GM06990 (cell line): Measurements from ENCODE around the gene NPHP3.

ENCODE experiments used
- DNase-seq: peaks from one replicate; pipeline ENCODE4 v3.0.0-alpha.2; 2011; ENCODE audit not compliant: insufficient read length; ENCODE audit errors: extremely low read depth
- H3K27me3 ChIP-seq: replicated peaks from 2 replicates; pipeline ENCODE4 v1.6.0; 2011; ENCODE audit warnings: low read length; ENCODE audit not compliant: control insufficient read depth, insufficient read depth
- H3K36me3 ChIP-seq: 2 replicates; pipeline ENCODE4 v1.5.1; 2011; ENCODE audit warnings: low read length; ENCODE audit not compliant: control insufficient read depth, insufficient read depth
- H3K4me3 ChIP-seq: replicated peaks from 2 replicates; pipeline ENCODE4 v1.5.1; 2011; ENCODE audit warnings: low read depth, mild to moderate bottlenecking, control low read depth, low read length
- TF ChIP-seq, protein P1 (sequence below): IDR thresholded peaks from 2 replicates; pipeline ENCODE4 v1.5.1; 2011; ENCODE audit warnings: low read length, control low read depth, mild to moderate bottlenecking, inconsistent platforms; ENCODE audit not compliant: insufficient read depth, poor library complexity, severe bottlenecking

The NPHP3 gene

DNA sequence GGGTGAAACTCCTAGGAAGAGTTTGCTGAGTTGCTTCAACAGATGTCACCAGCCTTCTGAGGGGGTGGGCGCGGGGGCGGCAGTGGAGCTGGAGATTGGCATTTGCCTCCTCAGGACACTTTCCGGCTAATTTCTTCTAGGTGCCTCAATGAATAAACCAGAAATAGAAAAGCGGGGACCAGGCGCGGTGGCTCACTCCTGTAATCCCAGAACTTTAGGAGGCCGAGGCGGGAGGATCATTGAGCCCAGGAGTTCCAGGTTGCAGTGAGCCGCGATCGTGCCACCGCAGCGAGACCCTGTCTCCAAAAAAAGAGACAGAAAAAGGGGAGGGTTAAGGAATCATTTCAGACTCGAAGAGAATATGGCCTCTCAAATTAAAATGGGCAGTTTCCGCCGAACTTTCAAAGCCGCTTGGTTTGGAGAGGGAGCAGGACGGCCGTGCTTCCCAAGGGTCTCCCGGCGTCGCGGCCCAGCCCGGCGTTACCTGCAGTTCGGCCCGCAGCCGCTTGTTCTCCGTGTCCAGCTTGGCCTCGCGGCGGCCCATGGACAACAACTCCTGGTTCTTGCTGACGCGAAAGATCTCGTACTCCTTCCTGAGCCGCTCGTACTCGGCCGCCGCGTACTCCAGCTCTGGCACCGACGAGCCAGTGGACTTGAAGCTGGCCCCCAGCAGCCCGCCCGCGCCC is 587 bp downstream of the NPHP3 start:
- DNase-seq = peak; percentile 12
- Histone ChIP-seq H3K36me3 (no peaks in the 10 kb centered on the region), H3K4me3 (peak overlapping the region; percentile 90), H3K27me3 (no peaks in the 10 kb centered on the region)
- TF ChIP-seq, protein P1, sequence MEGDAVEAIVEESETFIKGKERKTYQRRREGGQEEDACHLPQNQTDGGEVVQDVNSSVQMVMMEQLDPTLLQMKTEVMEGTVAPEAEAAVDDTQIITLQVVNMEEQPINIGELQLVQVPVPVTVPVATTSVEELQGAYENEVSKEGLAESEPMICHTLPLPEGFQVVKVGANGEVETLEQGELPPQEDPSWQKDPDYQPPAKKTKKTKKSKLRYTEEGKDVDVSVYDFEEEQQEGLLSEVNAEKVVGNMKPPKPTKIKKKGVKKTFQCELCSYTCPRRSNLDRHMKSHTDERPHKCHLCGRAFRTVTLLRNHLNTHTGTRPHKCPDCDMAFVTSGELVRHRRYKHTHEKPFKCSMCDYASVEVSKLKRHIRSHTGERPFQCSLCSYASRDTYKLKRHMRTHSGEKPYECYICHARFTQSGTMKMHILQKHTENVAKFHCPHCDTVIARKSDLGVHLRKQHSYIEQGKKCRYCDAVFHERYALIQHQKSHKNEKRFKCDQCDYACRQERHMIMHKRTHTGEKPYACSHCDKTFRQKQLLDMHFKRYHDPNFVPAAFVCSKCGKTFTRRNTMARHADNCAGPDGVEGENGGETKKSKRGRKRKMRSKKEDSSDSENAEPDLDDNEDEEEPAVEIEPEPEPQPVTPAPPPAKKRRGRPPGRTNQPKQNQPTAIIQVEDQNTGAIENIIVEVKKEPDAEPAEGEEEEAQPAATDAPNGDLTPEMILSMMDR = no peak

DNA sequence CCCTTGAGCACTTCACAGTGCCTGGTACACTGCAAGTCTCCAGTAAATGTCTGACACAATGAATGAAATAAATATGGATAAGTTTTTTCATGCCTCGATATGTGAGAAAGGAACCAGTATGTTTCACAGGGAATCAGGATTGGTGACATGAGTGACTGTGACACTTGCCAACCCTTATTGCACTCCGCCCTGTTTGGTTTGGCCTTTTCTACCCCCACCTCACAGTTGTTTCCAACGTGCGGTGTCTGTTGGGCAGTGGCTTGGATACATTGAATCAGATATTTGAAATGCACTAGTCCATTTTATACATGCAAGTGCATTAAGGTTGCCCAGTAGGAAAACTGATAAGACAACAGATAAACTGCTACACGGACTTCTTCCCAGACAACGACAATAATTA is 2.0 kb downstream of the NPHP3 start:
- Histone ChIP-seq H3K4me3 (no peak overlapping the region), H3K36me3 (no peaks in the 10 kb centered on the region), H3K27me3 (no peaks in the 10 kb centered on the region)
- TF ChIP-seq, protein P1 = no peak
- no peak for DNase-seq

DNA sequence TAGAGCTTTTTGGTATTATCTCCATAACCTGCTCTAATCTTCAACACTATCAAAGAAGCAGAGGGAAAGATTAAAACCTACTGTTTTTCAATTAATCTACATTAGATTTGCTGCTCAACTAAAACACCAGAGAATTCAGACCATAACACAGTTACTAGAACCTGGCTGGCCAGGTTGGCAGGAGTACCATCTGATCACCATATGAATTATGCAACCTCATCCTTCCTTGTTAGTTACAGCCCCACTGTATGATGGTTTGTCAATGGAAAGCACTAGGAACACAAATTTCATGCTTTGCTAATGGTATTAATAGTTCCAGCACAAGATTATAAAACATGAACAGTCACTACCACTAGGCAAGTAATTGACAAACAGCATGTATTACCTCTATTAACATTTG is 5.8 kb downstream of the NPHP3 start:
- Histone ChIP-seq H3K27me3 (no peaks in the 10 kb centered on the region), H3K36me3 (no peaks in the 10 kb centered on the region), H3K4me3 (no peak overlapping the region)
- TF ChIP-seq, protein P1 = no peak
- DNase-seq = no peak

DNA sequence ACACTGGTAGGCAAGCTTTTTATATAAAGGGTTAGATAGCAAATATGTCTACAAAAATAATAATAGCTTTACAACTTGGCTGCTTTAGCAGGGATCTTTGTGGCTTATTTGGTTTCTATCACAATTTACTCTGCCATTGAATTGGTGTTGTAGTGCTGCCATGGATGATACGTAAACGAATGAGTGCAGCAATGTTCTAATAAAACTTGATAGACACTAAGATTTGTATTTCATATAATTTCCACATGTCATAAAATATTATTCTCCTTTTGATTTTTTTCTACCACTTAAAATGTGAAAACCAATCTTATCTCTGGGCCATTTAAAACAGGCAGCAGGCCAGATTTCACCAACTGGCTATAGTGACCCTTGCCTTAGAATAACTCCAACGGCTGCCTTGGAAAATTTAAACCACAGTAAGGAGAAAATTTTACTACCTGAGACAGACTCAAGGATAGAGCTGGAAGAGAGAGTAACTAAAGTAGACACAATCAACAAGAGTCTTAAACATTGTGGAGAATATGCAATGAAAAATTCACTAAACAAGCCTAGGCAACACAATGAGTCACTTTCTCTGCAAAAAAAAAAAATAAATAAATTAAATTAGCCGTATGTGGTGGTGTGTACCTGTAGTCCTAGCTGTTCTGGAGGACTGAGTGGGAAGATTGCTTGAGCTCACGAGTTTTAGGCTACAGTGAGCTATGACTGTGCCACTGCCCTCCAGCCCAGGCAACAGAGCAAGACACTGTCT is 8.1 kb downstream of the NPHP3 start:
- H3K36me3 ChIP-seq = no peaks in the 10 kb centered on the region; the same call in 1 of the 2 replicates
- no peak overlapping the region for H3K4me3 ChIP-seq
- DNase-seq = no peak
- TF ChIP-seq, protein P1 = no peak
- no peaks in the 10 kb centered on the region for H3K27me3 ChIP-seq

DNA sequence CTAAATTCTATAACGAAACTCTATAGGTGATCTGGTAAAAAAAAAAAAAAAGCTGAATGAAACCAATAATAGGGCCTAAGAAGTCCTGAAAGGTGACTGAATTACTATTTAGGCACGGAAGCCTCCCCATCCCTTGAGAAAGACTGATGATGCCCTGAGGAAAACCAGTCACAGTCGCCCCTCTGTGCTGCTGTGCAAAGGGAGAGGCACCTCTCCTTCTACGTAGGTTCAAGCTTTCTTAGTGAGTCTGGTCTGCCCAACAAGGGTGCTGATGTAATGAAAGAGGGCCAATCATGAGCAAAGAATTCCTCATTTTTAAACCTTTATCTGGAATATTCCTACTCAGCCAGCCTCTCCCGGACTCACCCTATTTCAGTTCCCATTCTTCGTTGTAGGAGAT is 11.9 kb downstream of the NPHP3 start:
- no peaks in the 10 kb centered on the region; the same call in 1 of the 2 replicates for H3K36me3 ChIP-seq
- no peak overlapping the region for H3K4me3 ChIP-seq
- DNase-seq = no peak
- TF ChIP-seq, protein P1 = no peak
- H3K27me3 ChIP-seq = no peaks in the 10 kb centered on the region

DNA sequence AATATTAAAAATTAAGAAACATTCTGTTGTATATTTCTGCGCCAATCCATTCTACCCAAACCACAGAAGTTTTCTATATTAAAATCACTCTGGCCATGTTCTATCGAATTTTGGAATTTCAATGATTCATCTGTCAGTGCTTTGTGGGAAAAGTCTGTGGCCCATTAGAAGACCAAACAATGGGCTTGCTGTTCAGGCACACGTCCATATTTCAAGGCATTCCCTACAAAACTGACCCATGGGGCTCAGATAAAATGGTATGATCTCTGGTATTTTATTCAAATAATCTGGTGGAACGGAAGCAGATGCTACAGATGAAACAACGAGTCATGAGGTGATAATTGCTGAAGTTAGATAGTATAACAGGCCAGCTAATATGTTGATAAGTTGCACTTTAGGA is 12.4 kb downstream of the NPHP3 start:
- DNase-seq = no peak
- Histone ChIP-seq H3K27me3 (no peaks in the 10 kb centered on the region), H3K4me3 (no peak overlapping the region), H3K36me3 (no peaks in the 10 kb centered on the region; the same call in 1 of the 2 replicates)
- TF ChIP-seq, protein P1 = no peak
